ENCODE results near the gene CD180.

- TF ChIP-seq CTCF (IDR thresholded peaks at IDR 0.05; ENCODE audit: insufficient read depth, low read length) = no peak
- TF ChIP-seq REST (IDR thresholded peaks at IDR 0.05; ENCODE audit: insufficient replicate concordance, low read depth) = no peak
- TF ChIP-seq POLR2AphosphoS5 (IDR thresholded peaks at IDR 0.05; ENCODE audit: low read depth) = no peak
Measured at GRCh38 chr5:67208403-67208802, 11.8 kb upstream of the CD180 start.

Data from HL-60 (cell line).